HEK293 (cell line): ENCODE results near the gene GNAS.

Experiments
- CTCF ChIP-seq: fragments of 450-650 bp; formaldehyde crosslinking; IDR thresholded peaks from 2 replicates; pipeline ENCODE4 v1.5.1; 2016; ENCODE audit warnings: missing biosample characterization, missing genetic modification characterization
- REST ChIP-seq: fragments of 450-650 bp; formaldehyde crosslinking; IDR thresholded peaks from 2 replicates; pipeline ENCODE4 v1.5.1; 2016; ENCODE audit warnings: missing biosample characterization, missing genetic modification characterization
- ZBTB1 ChIP-seq: fragments of 450-650 bp; formaldehyde crosslinking; IDR thresholded peaks from 2 replicates; pipeline ENCODE4 v1.5.1; 2016; ENCODE audit warnings: missing biosample characterization, missing genetic modification characterization
- ZBTB49 ChIP-seq: fragments of 450-650 bp; formaldehyde crosslinking; IDR thresholded peaks from 2 replicates; pipeline ENCODE4 v1.5.1; 2016; ENCODE audit warnings: missing biosample characterization, missing genetic modification characterization, low read depth
- ZBTB8A ChIP-seq: fragments of 450-650 bp; formaldehyde crosslinking; IDR thresholded peaks from 2 replicates; pipeline ENCODE4 v1.5.1; 2016; ENCODE audit warnings: missing biosample characterization, missing genetic modification characterization
- ZFP41 ChIP-seq: fragments of 450-650 bp; formaldehyde crosslinking; IDR thresholded peaks from 2 replicates; pipeline ENCODE4 v1.5.1; 2016; ENCODE audit warnings: missing biosample characterization, missing genetic modification characterization, borderline replicate concordance
- ZNF174 ChIP-seq: fragments of 450-650 bp; formaldehyde crosslinking; IDR thresholded peaks from 2 replicates; pipeline ENCODE4 v1.5.0; 2017; ENCODE audit warnings: missing biosample characterization, mild to moderate bottlenecking, missing genetic modification characterization
- ZNF18 ChIP-seq: fragments of 450-650 bp; formaldehyde crosslinking; IDR thresholded peaks from 2 replicates; pipeline ENCODE4 v1.5.1; 2016; ENCODE audit warnings: missing biosample characterization, missing genetic modification characterization
- ZNF24 ChIP-seq: fragments of 450-650 bp; formaldehyde crosslinking; IDR thresholded peaks from 2 replicates; pipeline ENCODE4 v1.5.1; 2016; ENCODE audit warnings: missing biosample characterization, missing genetic modification characterization
- ZNF404 ChIP-seq: fragments of 450-650 bp; formaldehyde crosslinking; IDR thresholded peaks from 2 replicates; pipeline ENCODE4 v1.5.1; 2017; ENCODE audit warnings: missing biosample characterization, missing genetic modification characterization
- ZNF558 ChIP-seq: fragments of 450-650 bp; formaldehyde crosslinking; IDR thresholded peaks from 2 replicates; pipeline ENCODE4 v1.5.1; 2016; ENCODE audit warnings: missing biosample characterization, missing genetic modification characterization
- ZNF707 ChIP-seq: fragments of 450-650 bp; formaldehyde crosslinking; IDR thresholded peaks from 2 replicates; pipeline ENCODE4 v1.5.1; 2016; ENCODE audit warnings: missing biosample characterization, missing genetic modification characterization
- ZNF791 ChIP-seq: fragments of 450-650 bp; formaldehyde crosslinking; IDR thresholded peaks from 2 replicates; pipeline ENCODE4 v1.5.1; 2016; ENCODE audit warnings: missing biosample characterization, missing genetic modification characterization
- ZSCAN18 ChIP-seq: fragments of 450-650 bp; formaldehyde crosslinking; IDR thresholded peaks from 2 replicates; pipeline ENCODE4 v1.5.1; 2016; ENCODE audit warnings: missing biosample characterization, missing genetic modification characterization

- TF ChIP-seq CTCF (tag by site-specific recombination), result no peak
- no peak for TF ChIP-seq ZBTB49
- TF ChIP-seq ZNF24 (tag by site-specific recombination), result no peak
- no peak for TF ChIP-seq ZNF18 (tag by site-specific recombination)
- TF ChIP-seq ZFP41, result no peak
- TF ChIP-seq ZNF791 (tag by site-specific recombination), result no peak
- TF ChIP-seq ZNF404 (tag by site-specific recombination), result no peak
- no peak for TF ChIP-seq ZNF707 (tag by site-specific recombination)
- TF ChIP-seq ZSCAN18 (tag by site-specific recombination), result no peak
- no peak for TF ChIP-seq ZBTB1
- TF ChIP-seq ZNF558 (tag by site-specific recombination), result no peak
- TF ChIP-seq ZNF174 (tag by site-specific recombination), result no peak
- TF ChIP-seq REST (tag by site-specific recombination), result no peak
- TF ChIP-seq ZBTB8A (tag by site-specific recombination), result no peak
These were observed 92.1 kb downstream of the GNAS start for GRCh38 chr20:58944610-58945009.
